Kidney (tissue), 14 donors: ENCODE data around the gene DEFB132. TPM values are rescaled to one million over a fixed set of nuclear protein-coding genes. Genes with fewer than 3 reads are reported as not detected.

Experiments used
- DNase-seq, 5 donors: peaks; one replicate each; pipeline ENCODE4 v3.0.0-alpha.2; 2013 to 2020
- FAIRE-seq: peaks from 2 replicates; lab custom pipeline; 2012; peaks lifted over from hg19 to GRCh38; lab: Jason Lieb, UNC
- H3K27ac ChIP-seq, 2 donors: one replicate each; pipeline ENCODE4 v1.7.0; 2013; ENCODE audit warnings: low read depth in 2 of 2, low read length in 2 of 2, inconsistent platforms in 1 of 2
- H3K27me3 ChIP-seq: one replicate; pipeline ENCODE4 v1.7.1; 2013; ENCODE audit warnings: low read length, inconsistent platforms; ENCODE audit not compliant: control insufficient read depth, insufficient read depth
- H3K36me3 ChIP-seq, 3 donors: one replicate each; pipeline versions ENCODE4 v1.7.0 to v1.7.1; 2013; ENCODE audit warnings: low read length in 3 of 3, control low read depth in 1 of 3, inconsistent platforms in 1 of 3; ENCODE audit not compliant: insufficient read depth in 3 of 3, control insufficient read depth in 2 of 3
- H3K4me1 ChIP-seq, 3 donors: one replicate each; pipeline versions ENCODE4 v1.7.0 to v1.7.1; 2013; ENCODE audit warnings: low read length in 3 of 3, inconsistent platforms in 1 of 3, low read depth in 1 of 3; ENCODE audit not compliant: control insufficient read depth in 2 of 3, insufficient read depth in 2 of 3
- H3K4me3 ChIP-seq, 3 donors: one replicate each; pipeline versions ENCODE4 v1.7.0 to v1.8.1; 2013; ENCODE audit warnings: low read length in 3 of 3, control low read depth in 1 of 3, inconsistent platforms in 1 of 3
- H3K9ac ChIP-seq, 3 donors: one replicate each; pipeline versions ENCODE4 v1.7.0 to v1.7.1; 2013; ENCODE audit warnings: low read length in 3 of 3, control low read depth in 1 of 3, inconsistent platforms in 1 of 3
- H3K9me3 ChIP-seq, 3 donors: one replicate each; pipeline versions ENCODE4 v1.7.0 to v1.7.1; 2013; ENCODE audit warnings: low read length in 3 of 3, control low read depth in 1 of 3, inconsistent platforms in 1 of 3; ENCODE audit not compliant: control insufficient read depth in 2 of 3, insufficient read depth in 1 of 3
- CTCF ChIP-seq: IDR thresholded peaks from 3 replicates; pipeline ENCODE4 v1.5.1; 2012; ENCODE audit warnings: mild to moderate bottlenecking, moderate library complexity, borderline replicate concordance; ENCODE audit not compliant: insufficient read depth; ENCODE audit errors: extremely low read depth
- intact Hi-C: fragments of 100-400 bp; cut with DNase I; formaldehyde crosslinking; loops from one replicate; pipeline ENCODE4 v1.11.1; 2022
- polyA plus RNA-seq: library from polyadenylated mRNA; stranded (reverse); fragments of 350-450 nt; fragmentation: Illumina TruSeq; extraction: RNeasy Lipid Tissue Mini Kit (QIAGEN cat#74804); gene quantifications from one replicate; pipeline ENCODE4 v1.2.3, GENCODE V29; 2014; ENCODE audit warnings: low read depth, low replicate concordance; ENCODE audit not compliant: insufficient read depth
- total RNA-seq: library from RNA; stranded (reverse); fragmentation: NEBNext Ultra II Directional; extraction: Animal tissue kit (Norgen Biotek cat#: 25700); gene quantifications from one replicate; pipeline ENCODE4 v1.2.1, GENCODE V29; 2021
- donor health status: control.
- donor health status: control.
- donor health status: control.
- donor health status: control.
- donor health status: control.
- donor health status: DM: yes; HTN: yes; CAD: no.
- donor health status: Normal renal cell carcinoma (clear cell type).

DEFB132 gene
- total and polyA plus RNA-seq, 2 donors from 2014 or later: 0.24 TPM; not detected in 1

- TF ChIP-seq CTCF: peak; percentile 95
- no peak for FAIRE-seq
These were observed 9.4 kb downstream of the DEFB132 start for GRCh38 chr20:266596-267562.

GRCh38 chr20:270517-270916 is 13.0 kb downstream of the DEFB132 start:
- Histone ChIP-seq H3K9me3 (no peaks in the 10 kb centered on the region), H3K36me3 (no peaks in the 10 kb centered on the region), H3K4me1 (no peaks in the 10 kb centered on the region), H3K27me3 (no peaks in the 10 kb centered on the region), H3K4me3 (no peak overlapping the region), H3K9ac (no peak overlapping the region), H3K27ac (no peak overlapping the region)
- intact Hi-C loops: no loop called here
- no peak for TF ChIP-seq CTCF
- no peak for FAIRE-seq
- DNase-seq: no peak

More at GRCh38 chr20:266596-267562, 9.4 kb downstream of the DEFB132 start:
- Histone ChIP-seq H3K9ac (peak overlapping the region in 2 of 3 donors; percentile 32 to 40), H3K4me3 (peak overlapping the region; percentile 66 to 68 (median 68)), H3K36me3 (no peaks in the 10 kb centered on the region), H3K9me3 (no peaks in the 10 kb centered on the region), H3K4me1 (no peaks in the 10 kb centered on the region), H3K27ac (no peak overlapping the region), H3K27me3 (no peaks in the 10 kb centered on the region)
- peak; percentile 94 to 95 (median 95) for DNase-seq
- intact Hi-C loops: no loop called here

GRCh38 chr20:271069-271468 is 13.5 kb downstream of the DEFB132 start:
- H3K4me3 ChIP-seq: no peak overlapping the region
- intact Hi-C loops: no loop called here
- H3K9ac ChIP-seq: no peak overlapping the region
- peaks cover 0 to 1% (median 0%) of the 10 kb centered on the region in 3 donors for H3K36me3 ChIP-seq
- no peaks in the 10 kb centered on the region for H3K4me1 ChIP-seq
- FAIRE-seq (no peak), DNase-seq (no peak)
- no peaks in the 10 kb centered on the region for H3K9me3 ChIP-seq
- no peaks in the 10 kb centered on the region for H3K27me3 ChIP-seq
- TF ChIP-seq CTCF: no peak
- H3K27ac ChIP-seq: no peak overlapping the region
